Right hindlimb (tissue), 1 donor: ENCODE data around the gene LNX2.

Experiments
- DNase-seq: peaks from one replicate; pipeline ENCODE4 v3.0.0-alpha.2; 2018

The LNX2 gene

GRCh38 chr13:27620377-27621115 lies at the start of gene LNX2:
Gene LNX2, minus strand, starts transcription at chr13:27620529. Its CDS starts 38,826 bp downstream, at chr13:27581703.
- DNase-seq, result peak; percentile 99

GRCh38 chr13:27667946-27668345 lies 47.6 kb upstream of the LNX2 start:
- no peak for DNase-seq

GRCh38 chr13:27666951-27667350 lies 46.6 kb upstream of the LNX2 start:
- DNase-seq, result no peak

- no peak for DNase-seq
These were observed 45.4 kb upstream of the LNX2 start for GRCh38 chr13:27665761-27666160.

GRCh38 chr13:27665333-27665732 lies 45.0 kb upstream of the LNX2 start:
- DNase-seq, result no peak

- no peak for DNase-seq
These were observed 43.6 kb upstream of the LNX2 start for GRCh38 chr13:27663947-27664346.

- no peak for DNase-seq
These were observed 42.6 kb upstream of the LNX2 start for GRCh38 chr13:27662738-27663470.

GRCh38 chr13:27661017-27661416 lies 40.7 kb upstream of the LNX2 start:
- no peak for DNase-seq

- DNase-seq, result no peak
These were observed 40.2 kb upstream of the LNX2 start for GRCh38 chr13:27660511-27660910.

GRCh38 chr13:27659145-27659865 lies 39.0 kb upstream of the LNX2 start:
- DNase-seq, result no peak

GRCh38 chr13:27658546-27658945 lies 38.2 kb upstream of the LNX2 start:
- no peak for DNase-seq

GRCh38 chr13:27657724-27658123 lies 37.4 kb upstream of the LNX2 start:
- no peak for DNase-seq

GRCh38 chr13:27654816-27655215 lies 34.5 kb upstream of the LNX2 start:
- no peak for DNase-seq

- DNase-seq, result no peak
These were observed 33.7 kb upstream of the LNX2 start for GRCh38 chr13:27654059-27654458.

GRCh38 chr13:27650312-27650711 lies 30.0 kb upstream of the LNX2 start:
- DNase-seq, result no peak

GRCh38 chr13:27644302-27644701 lies 24.0 kb upstream of the LNX2 start:
- DNase-seq, result peak; percentile 51

- DNase-seq, result no peak
These were observed 23.2 kb upstream of the LNX2 start for GRCh38 chr13:27643334-27644132.

GRCh38 chr13:27641711-27642502 lies 21.6 kb upstream of the LNX2 start:
- no peak for DNase-seq

GRCh38 chr13:27639186-27639585 lies 18.9 kb upstream of the LNX2 start:
- no peak for DNase-seq

GRCh38 chr13:27638521-27638920 lies 18.2 kb upstream of the LNX2 start:
- DNase-seq, result peak; percentile 49

- DNase-seq, result no peak
These were observed 17.7 kb upstream of the LNX2 start for GRCh38 chr13:27638001-27638400.

GRCh38 chr13:27637289-27637626 lies 16.9 kb upstream of the LNX2 start:
- no peak for DNase-seq
